ENCODE measurements around the gene MYO5B. TPM values are rescaled to one million over a fixed set of nuclear protein-coding genes. Genes with fewer than 3 reads are reported as not detected.

MYO5B gene
- total and polyA plus RNA-seq, 9 of the 15 experiments (the other 6 are each of a cell fraction or from before 2014, with no cell fraction given) = 0.07 to 0.42 (median 0.28) TPM

GRCh38 chr18:49855711-49856415 lies 339.1 kb downstream of the MYO5B start (continued):
- no peak for TF ChIP-seq PBX2 (CRISPR knock-in tag; IDR thresholded peaks at IDR 0.05; ENCODE audit: low read depth)
- no peak for TF ChIP-seq PBX2 (tag; conservative IDR thresholded peaks at IDR 0.05; ENCODE audit: low read depth)
- no peak for TF ChIP-seq RFX7 (CRISPR knock-in tag; IDR thresholded peaks at IDR 0.05)

GRCh38 chr18:49854681-49855080 lies 340.3 kb downstream of the MYO5B start:
- no peak for FAIRE-seq
- CTCF ChIA-PET (ENCODE audit: low intra/inter-chr PET ratio) = no interaction called here
- intact Hi-C loops (cut with micrococcal nuclease) (loop anchor here (10.0 kb wide), 2 partner anchors 90 to 120 kb away; no protein-coding TSS in a partner anchor), in situ Hi-C loops (cut with MboI) (loop anchor here (25.0 kb wide), 1 partner anchor 1167 kb away; no protein-coding TSS in a partner anchor)
- POLR2A ChIA-PET = interaction anchor here (0.6 kb wide), 2 partner anchors 32 to 1256 kb away, joined by 3 read pairs; no protein-coding TSS in a partner anchor
- Histone ChIP-seq H4K20me1 (replicated peaks; ENCODE audit: control insufficient read depth, insufficient read depth, low read length) (no peaks in the 10 kb centered on the region), H3K9me1 (ENCODE audit: control insufficient read depth, insufficient read depth, low read length) (no peaks in the 10 kb centered on the region), H3K4me3 (no peak overlapping the region), H2AFZ (ENCODE audit: low read depth, low read length) (no peak overlapping the region), H3K79me2 (ENCODE audit: control insufficient read depth, insufficient read depth, low read length) (no peaks in the 10 kb centered on the region), H3K4me2 (ENCODE audit: insufficient read depth, low read length) (no peak overlapping the region), H3K27ac (ENCODE audit: extremely low read depth, low read depth, low read length) (no peak overlapping the region), H3K9me3 (replicated peaks; ENCODE audit: control insufficient read depth, insufficient read depth, low read depth, low read length) (no peaks in the 10 kb centered on the region), H3K27me3 (ENCODE audit: control insufficient read depth in 2 of 2, insufficient read depth in 2 of 2, low read length in 2 of 2) (peaks cover 0 to 32% of the 10 kb centered on the region in 2 experiments; a peak in 2 of 5 replicates), H3K36me3 (ENCODE audit: control insufficient read depth, insufficient read depth, low read length) (no peaks in the 10 kb centered on the region), H3K9ac (ENCODE audit: insufficient read depth in 1 of 2, low read depth in 2 of 2, low read length in 2 of 2) (no peak overlapping the region), H3K4me1 (replicated peaks in 1 of 2; ENCODE audit: control insufficient read depth in 2 of 2, insufficient read depth in 2 of 2, low read length in 2 of 2) (no peaks in the 10 kb centered on the region; a peak in 1 of 5 replicates)
- no TSS peak for BruUV-seq (replicated peaks)
- DNase-seq (ENCODE audit: extremely low read depth in 1 of 4, low spot score in 3 of 4) = no peak
- 0% methylated on average over 3 of the region's 3 CpGs for WGBS (ENCODE audit: insufficient coverage, low coverage, missing lambda C conversion rate)
- ATAC-seq = no peak
- TF ChIP-seq BRF2 (IDR thresholded peaks at IDR 0.05; ENCODE audit: borderline replicate concordance, insufficient read depth, insufficient read length) (no peak), ZNF316 (IDR thresholded peaks at IDR 0.05) (peak; percentile 26; the same call in 1 of the 2 replicates), ZNF785 (CRISPR knock-in tag; IDR thresholded peaks at IDR 0.05) (no peak), SRSF7 (optimal IDR thresholded peaks at IDR 0.05; ENCODE audit: low read depth, low read length) (no peak), ZFP91 (CRISPR knock-in tag; IDR thresholded peaks at IDR 0.05) (no peak), NONO (IDR thresholded peaks at IDR 0.05; ENCODE audit: low read depth in 2 of 2, low read length in 1 of 2) (no peak), PCBP1 (IDR thresholded peaks at IDR 0.05; ENCODE audit: low read depth, low read length, poor library complexity, severe bottlenecking) (no peak), ZNF24 (IDR thresholded peaks at IDR 0.05) (peak; percentile 80), TFE3 (CRISPR knock-in tag; IDR thresholded peaks at IDR 0.05) (no peak), FOXK2 (conservative IDR thresholded peaks at IDR 0.05 in 1 of 2, IDR thresholded peaks at IDR 0.05 in 1 of 2; ENCODE audit: low read depth in 2 of 2) (no peak)
